ENCODE results near the gene CYTH4.
A peak's percentile ranks its signal among the peaks of the same experiment; 100 is the strongest.

Gene CYTH4

DNA sequence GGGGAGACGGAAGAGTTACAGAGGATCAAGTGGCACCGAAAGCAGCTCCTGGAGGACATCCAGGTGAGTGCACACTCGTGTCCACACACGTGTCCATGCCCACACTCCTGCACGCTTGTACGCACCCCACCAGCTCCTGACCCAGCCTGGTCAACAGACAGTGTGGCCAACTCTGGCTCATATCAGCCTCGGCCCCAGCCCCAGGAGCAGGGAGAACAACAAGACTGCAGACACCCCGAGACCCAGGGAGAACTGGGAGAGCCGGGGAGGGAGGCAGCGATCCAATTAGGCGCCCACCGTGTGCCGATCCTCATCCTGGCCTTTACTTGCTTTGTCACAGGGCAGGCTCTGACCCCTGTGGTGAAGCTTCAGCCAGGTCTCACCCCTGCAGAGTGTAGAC is 10.3 kb downstream of the CYTH4 start:
- DNase-seq: no peak

DNA sequence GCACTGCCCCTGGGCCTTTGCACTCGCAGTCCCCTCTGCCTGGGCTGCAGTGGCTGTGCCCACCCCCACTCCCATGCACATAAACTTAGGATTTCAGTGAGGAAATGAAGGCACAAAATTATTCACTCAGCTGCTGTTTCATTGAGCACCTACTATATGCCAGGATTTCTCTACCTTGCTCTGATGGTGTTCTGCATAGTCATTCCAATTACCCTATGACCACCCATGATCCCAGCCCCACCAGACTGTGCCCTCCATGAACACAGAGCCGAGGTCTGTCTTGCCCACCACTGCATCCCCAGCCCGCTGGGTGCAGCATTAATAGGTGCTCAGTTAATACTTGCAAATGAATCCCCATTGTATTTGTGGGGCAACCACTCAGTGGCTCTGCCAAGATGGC is 10.9 kb downstream of the CYTH4 start:
- DNase-seq: no peak

DNA sequence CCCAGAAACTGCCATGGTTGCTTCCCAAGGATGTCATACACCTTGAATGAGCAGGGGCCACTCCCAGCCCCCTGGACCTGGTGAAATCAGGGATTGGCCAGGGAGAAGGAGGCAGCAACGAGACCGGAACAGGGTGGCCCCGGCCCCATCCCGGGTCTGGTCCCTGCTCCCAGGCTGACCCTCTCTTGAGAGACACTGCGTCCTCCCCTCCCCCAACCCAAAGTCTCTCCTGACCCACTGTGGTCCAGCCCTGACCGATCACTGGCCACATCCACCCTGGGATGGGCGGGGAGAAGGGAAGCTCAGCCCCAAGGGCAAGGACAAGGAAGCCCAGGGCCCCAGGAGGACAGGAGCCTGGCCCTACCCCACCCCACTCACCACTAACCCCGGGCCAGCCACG is 12.4 kb downstream of the CYTH4 start:
- no peak for DNase-seq

DNA sequence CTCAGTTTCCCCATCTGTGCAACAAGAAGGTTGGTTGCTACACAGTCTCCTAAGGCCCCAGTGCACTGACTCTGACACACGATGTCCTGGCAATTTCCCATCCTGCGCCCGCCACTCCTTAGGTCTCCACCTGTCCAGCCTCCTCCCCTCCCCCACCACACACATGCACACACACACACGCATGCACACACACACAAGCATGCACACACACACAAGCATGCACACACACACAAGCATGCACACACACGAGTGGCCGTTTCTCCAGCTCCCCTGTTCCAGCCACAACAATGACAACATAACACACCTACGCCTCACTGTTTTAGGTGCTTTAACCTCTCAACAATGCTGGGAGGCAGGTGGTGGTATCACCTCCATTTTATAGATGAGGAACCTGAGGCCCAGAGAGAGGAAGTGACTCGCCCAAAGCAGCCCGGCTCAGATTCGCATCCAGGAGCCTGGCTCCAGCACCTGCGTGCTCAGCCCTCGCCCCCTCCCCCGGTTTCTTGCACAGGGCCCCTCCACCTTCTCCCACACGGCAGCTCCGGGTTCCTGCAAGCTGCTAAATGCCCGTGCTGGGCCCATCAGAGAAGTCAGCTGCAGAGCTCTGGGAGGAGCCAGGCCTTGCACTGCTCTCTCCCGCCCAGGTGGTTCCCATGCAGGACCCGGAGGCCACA is 13.0 kb downstream of the CYTH4 start:
- no peak for DNase-seq

DNA sequence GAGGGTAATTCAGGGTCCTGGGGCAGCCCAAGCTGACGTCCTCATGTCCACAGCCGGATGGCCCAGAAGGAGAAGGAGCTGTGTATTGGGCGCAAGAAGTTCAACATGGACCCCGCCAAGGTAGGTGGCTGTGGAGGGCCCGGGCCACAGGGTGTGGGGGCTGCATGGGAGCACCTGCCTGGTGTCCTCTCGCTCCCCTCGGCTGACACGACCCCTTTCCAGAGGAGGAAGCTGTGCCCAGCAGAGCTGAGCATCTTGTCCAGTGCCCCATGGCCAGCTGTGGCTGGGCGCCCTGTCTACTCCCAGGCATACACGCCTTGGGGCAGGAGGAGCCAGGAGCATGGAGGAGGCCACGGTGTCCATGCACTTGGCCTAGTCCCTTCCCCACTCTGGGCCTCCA is 13.6 kb downstream of the CYTH4 start:
- DNase-seq: no peak

DNA sequence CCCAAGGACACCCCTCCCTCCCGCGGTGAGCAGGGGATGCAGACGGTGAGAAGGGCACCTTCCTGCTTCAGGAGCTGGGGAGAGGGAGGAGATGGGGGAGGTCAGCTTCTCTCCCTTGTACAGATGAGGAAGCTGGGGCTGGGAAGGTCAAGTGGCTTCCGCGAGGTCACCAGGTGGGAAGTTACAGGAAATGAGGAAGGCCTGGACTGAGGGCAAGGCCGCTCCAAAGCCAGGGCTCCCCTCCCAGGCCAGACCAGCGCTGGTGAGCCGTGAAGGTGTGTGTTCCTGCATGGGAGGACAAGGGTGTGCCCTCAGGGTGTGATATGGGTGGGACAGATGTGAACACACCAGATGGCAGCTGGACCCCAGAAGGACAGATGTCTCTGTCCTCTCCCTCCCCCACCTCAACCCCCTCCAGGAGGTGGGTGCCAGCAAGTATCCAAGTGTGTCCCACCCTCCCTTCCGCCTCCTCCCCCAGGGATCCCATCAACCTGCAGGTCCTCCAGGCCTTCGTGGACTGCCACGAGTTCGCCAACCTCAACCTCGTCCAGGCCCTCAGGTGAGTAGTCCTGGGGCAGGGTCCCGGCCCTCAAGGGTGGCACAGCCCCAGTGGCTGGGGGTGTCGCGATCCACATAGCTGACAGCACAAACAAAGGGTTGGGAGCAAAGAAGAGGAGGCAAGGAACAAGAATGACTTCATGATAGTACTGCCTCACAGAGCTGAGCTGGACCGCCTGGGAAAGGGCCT is 16.6 kb downstream of the CYTH4 start:
- DNase-seq: no peak

DNA sequence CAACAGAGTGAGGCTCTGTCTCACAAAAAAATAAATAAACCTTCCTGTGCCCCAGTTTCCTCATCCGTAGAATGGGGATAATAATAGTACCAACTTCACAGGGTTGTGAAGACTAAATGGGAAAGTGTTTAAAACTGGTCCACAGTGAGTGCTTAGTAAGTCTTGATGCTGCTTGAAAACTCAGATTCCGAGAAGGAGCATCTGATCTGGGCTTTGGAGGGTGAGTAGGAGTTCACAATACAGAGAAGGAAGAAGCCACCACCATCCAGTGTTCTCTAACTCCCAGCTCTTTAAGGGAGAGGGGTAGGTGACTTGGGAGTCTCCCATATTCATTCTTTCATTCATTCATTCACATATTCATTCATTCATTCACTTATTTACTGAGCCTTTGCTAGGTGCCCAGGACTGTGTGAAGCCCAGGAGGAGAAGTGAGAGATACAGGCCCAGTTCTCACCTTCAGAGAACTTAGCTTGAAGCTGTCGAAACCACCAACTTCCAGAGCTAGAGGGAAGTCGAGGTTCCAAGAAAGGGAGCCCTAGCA is 17.7 kb downstream of the CYTH4 start:
- no peak for DNase-seq

DNA sequence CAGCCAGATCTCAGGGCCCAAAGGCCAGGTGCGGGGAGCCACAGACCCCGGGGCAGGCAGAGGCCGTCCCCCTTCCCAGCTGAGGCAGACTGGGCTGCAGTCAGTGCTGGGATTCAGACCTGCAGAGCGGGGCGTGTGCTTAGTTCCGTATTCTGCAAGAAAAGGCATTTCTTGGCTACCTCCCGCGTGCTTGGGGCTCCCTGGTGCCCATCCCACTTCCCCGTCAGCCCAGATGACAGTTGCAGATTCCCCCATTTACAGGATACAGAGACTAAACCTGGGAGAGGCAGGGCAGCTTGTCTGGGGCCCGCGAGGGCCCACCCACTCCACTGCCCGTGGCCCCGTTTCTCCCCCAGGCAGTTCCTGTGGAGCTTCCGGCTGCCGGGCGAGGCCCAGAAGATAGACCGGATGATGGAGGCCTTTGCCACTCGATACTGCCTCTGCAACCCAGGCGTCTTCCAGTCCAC is 18.3 kb downstream of the CYTH4 start:
- DNase-seq: peak; percentile 71

DNA sequence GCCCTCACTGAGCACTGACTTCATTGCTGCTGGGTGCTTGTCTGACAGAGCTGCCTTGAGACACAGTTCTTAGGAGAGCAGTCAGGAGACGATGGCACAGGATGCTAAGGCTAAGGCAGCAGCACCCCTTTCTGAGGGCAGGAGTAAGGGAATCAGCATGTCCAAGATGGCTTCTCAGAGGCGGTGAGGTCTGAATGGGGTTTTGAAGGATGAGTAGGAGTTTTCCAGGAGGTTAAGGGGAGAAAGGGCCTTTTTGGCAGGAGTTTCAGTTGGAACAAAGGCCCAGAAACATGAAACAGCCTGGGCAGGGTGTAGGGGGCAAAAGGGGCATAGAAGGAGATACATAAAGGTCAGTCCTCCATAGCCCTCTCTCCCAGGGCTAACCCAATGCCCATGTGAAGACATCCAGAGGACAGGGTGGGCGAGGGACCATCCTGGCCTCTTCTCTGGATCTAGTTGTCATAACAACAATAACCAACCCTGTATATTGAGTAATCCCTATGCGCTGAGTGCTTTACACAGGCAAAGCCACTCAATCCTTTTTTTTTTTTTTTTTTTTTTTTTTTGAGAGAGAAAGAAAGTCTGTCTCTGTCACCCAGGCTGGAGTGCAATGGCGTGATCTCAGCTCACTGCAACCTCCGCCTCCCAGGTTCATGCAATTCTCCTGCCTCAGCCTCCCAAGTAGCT is 19.0 kb downstream of the CYTH4 start:
- no peak for DNase-seq

DNA sequence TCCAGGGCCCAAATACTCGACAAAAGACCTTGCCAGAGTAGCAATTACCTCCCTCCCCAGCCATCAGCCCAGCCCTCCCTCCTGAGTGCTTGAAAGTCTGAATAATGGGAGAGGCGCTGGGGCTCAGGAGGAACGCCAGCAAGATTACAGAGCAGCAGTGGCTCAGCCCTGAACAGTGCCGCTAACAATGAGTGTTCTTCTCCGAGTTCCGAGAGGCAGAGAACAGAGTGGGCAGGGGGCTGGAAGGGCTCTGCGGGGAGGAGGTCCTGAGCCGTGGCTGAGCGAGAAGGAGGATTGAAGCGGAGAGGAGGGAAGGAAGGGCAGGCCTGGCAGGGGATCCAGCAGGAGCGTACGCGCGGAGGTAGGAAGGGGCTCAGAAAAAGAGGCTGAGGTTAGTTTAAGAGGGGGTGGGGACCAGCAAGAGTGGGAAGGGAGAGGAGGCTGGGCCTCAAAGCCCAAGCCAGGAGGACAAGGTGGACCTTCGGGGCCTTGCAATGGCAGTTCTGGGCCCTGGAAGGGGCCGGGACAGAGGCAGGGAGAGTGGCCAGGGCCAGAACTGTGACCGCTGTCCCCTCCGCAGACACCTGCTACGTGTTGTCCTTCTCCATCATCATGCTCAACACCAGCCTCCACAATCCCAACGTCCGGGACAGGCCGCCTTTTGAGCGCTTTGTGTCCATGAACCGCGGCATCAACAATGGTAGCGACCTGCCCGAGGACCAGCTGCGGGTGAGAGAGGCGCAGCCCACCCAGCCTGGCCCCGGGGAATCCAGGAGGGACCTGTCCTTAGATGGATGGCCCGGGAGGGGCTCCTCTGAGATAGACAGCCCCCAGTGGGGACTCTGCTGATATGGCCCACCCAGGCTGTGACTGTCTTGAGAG is 20.6 kb downstream of the CYTH4 start:
- DNase-seq: no peak

DNA sequence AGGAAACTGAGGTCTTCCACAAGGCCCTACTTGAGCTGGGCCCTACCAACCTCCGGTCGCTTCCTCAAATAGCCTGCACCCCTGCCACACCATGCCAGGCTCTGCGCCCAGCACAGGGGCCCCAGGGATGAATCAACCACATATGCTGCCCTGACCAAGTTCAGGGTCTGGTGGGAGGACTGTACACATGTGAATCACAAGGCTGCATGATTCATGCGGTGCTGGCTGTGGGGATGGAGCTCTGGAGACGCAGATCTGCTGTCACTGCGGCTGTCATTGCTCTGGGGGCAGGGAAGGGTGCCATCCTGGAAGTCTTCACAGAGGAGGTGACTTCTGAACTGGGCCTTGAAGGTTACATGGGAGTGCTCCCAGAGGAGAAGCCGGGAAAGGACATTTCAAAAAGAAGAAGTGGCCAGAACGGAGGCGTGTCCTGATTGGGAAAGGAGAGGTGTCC is 21.5 kb downstream of the CYTH4 start:
- DNase-seq: peak; percentile 68

DNA sequence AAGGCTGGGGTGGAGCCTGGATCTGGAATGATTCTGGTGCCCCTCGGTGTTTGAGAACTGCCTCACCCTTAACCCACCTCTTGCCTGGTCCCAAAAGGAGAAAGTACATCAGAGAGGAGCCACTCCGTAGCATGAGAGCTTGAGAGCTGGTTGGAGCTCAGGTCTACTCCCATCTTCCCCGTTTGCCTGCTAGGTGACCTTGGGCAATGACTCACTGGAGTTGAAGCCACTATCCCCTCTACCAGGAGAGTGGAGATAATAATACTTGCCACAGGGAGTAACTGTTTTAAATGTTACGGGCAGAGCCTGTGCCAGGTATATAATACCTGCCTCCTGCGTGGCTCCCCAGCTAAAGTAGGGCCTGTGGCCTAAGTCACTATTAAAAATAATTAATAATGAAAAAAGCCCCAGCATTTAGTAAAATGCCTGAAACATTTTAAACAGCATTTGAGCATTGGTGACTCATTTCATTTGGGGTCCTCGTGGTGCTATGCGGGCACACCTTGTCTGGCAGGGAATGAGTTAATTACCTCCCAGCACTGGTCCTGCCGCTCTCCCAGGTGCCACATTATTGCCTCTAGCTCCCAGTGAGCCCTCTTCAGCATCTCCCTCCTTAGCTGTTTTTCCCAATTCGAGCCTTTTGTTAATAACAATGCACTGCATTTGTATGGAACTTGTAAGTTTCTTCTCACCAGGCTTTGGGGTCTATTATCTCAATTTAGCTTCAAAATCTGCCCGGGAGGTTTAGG is 22.5 kb downstream of the CYTH4 start:
- peak; percentile 41 for DNase-seq

DNA sequence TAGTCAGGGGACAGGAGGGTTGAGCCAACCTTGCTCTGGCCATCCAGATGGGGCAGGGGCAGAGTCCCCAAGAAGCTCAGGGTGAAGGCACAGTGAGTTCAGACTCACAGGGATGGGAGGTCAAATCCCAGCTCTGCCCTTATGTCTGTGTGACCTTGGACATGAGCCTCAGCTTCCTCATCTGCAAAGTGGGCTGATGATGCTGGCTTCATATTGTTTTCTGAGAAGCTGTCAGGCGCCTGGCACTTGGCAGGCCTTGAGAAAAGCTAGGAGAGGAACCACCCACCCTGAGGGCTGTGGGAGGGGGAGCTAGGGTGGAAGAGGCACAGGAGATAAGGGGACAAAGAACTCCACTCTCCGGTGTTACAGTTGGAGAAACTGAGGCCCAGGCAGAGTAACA is 23.6 kb downstream of the CYTH4 start:
- no peak for DNase-seq

DNA sequence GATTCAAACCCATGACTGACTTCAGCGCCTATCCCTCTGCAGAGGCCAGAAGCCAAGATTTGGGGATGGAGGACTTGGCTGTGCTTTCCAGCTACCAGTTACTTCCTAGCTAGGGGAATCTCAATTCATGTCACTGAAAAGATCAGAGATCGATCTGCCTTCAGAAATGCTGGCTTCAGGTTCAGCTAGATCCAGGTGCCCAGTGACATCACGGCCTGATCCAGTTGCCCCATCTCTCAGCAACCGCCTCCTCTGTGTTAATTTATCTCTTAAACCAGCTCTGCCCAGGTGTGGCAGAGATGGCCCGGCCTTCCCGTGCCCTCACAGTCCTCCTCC is 24.2 kb downstream of the CYTH4 start:
- DNase-seq: no peak

DNA sequence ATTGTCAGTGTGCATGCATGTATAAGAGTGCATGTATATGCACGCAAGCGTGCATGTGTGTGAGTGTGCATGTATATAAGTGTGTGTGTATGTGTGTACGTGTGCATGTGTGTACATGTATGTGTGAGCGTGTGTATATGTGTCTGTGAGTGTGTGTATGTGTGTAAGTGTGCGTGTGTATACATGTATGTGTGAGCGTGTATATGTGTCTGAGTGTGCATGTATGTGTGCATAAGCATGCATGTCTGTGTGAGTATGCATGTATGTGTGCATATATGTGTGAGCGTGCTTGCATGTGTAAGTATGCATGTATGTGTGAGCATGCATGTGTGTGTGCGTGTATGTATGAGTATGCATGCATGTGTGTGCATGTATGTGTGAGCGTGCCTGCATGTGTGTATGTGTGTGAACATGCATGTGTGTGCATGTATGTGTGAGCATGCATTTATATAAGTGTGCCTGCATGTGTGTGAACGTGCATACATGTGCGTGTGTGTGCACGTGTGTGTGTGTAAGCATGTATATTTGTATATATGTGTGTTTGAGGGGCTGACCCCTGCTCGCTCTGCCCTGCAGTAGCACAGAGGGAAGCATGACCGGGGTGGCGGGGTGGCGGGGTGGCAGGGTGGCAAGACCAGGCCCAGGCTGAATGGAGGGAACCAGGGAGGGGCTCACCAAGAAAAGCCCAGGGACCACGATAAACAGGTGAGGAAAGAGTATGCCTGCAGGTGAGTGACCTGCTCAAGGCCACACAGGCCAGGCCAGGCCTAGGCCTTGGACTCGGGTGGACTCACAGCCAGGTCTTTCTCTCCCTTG is 26.3 kb downstream of the CYTH4 start:
- no peak for DNase-seq

DNA sequence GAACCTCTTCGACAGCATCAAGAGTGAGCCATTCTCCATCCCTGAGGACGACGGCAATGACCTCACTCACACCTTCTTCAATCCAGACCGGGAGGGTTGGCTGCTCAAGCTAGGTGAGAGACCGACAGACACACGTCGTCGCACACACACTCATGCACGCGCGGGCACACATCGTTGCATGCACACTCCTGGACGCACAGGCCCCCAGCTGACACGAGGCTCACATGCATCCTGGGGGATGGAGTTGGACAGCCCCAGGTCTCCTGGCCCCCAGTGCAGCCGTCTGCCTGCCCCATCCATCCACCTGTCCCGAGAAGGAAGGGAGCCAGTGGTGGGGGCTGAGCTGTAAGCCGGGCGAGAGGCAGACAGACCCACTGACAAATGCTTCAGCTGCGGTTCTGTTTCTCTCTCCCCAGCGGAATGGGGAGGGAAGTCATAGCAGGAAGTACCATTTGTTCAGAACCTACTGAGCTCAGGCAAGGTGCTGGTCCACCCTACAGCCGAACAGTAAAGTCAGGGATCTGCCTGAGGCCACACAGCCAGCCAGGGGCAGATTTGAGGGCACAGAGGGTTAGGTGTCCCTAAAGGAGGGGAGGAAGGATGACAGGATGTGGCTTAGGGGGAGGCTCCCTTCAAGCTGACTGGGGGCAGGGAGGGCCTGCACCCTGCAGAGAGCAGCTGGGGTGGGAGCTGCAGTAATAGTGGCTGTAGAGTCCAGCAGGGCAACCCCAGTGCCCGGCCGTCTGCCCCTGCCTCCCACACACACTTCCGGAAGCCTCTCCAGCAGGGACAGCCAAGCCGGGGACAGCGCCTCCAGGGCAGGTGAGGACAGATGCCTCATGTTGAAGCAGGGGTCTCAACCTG is 27.1 kb downstream of the CYTH4 start:
- DNase-seq: peak; percentile 72

DNA sequence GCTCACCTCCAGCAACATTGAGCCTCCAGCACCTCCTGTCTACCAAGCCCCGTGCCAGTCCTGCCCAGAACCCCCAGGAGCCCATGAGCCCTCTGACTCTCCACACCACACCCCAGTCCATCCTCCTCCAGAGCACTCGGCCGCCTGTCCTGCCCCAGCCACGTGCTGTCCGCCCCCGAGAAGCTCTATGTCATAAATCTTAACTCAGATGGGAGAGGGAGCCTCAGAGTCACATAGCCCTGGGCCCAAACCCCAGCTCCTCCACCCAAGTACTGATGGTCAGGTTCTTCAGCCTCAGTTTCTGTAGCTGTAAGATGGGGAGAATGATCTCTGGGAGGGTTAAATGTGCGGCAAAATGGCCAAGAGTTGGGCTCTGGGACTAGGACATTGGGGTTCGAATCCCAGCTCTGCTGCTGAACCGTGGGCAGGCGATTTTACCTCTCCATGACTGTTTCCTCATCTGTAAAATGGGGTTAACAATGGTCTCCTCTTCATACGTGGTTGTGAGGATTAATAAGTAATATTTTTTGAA is 27.8 kb downstream of the CYTH4 start:
- DNase-seq: peak; percentile 25

DNA sequence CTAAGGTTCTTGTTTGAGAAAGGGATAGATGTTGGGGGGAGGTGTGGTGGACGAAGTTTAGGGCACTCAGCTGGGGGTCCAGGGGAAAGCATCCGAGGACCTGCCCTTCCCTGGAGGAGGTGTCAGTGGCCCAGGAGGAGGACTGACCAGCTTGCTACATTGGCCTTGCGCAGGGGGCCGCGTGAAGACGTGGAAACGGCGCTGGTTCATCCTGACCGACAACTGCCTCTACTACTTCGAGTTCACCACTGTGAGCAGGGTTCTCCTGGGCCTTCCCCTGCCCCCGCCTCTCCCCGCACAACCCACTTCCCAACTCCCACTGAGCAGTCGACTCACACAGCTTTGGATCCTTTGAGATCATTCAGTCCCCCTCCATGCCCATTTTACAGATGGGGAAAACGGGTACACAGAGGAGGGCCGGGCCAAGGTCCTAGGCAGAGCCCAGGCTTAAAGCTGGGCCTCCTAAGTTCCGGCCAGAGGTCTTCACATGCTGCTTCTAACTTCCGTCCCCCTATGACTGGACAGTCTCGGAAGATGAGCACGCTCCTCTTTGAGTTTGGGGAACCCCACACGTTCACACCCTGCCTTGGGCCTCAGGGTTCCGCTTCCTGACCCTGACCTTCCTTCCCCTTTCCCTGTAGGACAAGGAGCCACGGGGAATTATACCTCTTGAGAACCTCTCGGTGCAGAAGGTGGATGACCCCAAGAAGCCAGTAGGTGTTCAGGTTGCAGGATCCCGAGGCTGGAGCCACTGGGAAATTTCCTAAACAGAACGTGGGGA is 28.7 kb downstream of the CYTH4 start:
- DNase-seq: no peak

DNA sequence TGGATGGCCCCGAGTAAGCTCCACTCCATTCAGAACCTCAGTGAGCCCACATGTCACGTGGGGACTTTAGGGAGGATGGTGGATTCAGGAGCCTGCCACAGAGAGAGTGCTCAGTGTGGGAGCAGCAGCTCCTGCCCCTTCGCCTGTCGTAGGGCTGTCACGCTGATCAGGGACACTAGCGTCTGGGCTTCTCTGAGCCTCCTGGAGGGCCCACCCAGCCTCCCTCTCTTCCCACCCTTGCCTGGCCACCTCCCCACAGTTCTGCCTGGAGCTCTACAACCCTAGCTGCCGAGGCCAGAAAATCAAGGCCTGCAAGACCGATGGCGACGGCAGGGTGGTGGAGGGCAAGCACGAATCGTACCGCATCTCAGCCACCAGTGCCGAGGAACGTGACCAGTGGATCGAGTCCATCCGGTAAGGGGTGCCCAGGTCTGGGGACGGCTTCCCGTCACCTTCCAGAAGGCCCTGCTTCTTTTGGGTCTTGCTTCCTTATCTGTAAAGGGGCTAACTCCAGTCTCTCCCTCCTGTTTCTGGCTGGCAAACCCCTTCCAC is 29.5 kb downstream of the CYTH4 start:
- DNase-seq: no peak
